ENCODE results near the gene NUP107. TPM values are rescaled to one million over a fixed set of nuclear protein-coding genes. Genes with fewer than 3 reads are reported as not detected.
"Not testable (repeated sequence)": the region's sequence is repeated elsewhere in the genome, so short reads cannot be mapped to it uniquely, and the experiment has no call there.

NUP107 gene
- total RNA-seq = 51.4 TPM

- peak; percentile 99 for ATAC-seq
- intact Hi-C loops (cut with DNase I) = loop anchor here (10.0 kb wide), 1 partner anchor 322 kb away; no protein-coding TSS in a partner anchor
- peak; percentile 100 for DNase-seq (ENCODE audit: low spot score)
Measured at GRCh38 chr12:68686595-68687521, at the start of gene NUP107. NUP107 (plus strand) TSS chr12:68686978; CDS start chr12:68687066, 88 bp downstream.

DNA sequence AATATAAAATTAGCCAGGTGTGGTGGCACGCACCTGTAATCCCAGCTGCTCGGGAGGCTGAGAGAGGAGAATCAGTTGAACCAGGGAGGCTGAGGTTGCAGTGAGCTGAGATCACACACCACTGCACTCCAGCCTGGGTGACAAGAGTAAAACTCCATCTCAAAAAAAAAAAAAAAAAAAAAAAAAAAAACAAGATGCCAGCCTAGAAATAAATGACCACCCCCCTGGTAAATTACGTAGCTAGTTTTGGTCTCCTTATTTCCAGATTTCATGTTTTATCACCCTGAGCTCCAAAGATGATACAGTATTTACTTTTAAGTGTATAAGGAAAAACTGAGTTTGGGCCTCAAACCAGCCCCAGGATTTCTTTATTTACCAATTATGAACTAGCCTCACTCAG, 49.3 kb upstream of the NUP107 start:
- DNase-seq (ENCODE audit: low spot score); intact Hi-C loops (cut with DNase I); ATAC-seq: not testable (repeated sequence)

- intact Hi-C loops (cut with DNase I) = no loop called here
- no peak for DNase-seq (ENCODE audit: low spot score)
- no peak for ATAC-seq
Measured at GRCh38 chr12:68638171-68638570, 48.6 kb upstream of the NUP107 start.

GRCh38 chr12:68638721-68639395, 47.9 kb upstream of the NUP107 start:
- intact Hi-C loops (cut with DNase I) = no loop called here

GRCh38 chr12:68639396-68639767, 47.4 kb upstream of the NUP107 start:
- DNase-seq (ENCODE audit: low spot score) (no peak), ATAC-seq (no peak)
- intact Hi-C loops (cut with DNase I) = no loop called here

More at GRCh38 chr12:68638721-68639395, 47.9 kb upstream of the NUP107 start:
- ATAC-seq = no peak
- no peak for DNase-seq (ENCODE audit: low spot score)

DNA sequence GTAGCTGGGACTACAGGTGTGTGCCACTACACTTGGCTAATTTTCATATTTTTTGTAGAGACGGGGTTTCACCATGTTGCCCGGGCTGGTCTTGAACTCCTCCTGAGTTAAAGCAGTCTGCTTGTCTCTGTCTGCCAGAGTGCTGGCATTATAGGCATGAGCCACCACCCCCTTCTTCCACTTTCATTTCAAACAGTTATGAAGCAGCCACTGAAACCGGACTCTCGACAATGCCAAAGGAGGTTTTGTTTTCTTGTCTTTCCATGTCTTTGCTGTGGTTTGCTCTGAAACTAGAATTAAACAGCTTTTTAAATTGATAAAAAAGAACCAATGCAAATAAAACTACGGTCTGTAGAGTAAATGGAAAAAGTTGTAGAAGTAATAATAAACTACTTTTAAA, 45.6 kb upstream of the NUP107 start:
- intact Hi-C loops (cut with DNase I) = no loop called here
- no peak for DNase-seq (ENCODE audit: low spot score)
- ATAC-seq = no peak

DNA sequence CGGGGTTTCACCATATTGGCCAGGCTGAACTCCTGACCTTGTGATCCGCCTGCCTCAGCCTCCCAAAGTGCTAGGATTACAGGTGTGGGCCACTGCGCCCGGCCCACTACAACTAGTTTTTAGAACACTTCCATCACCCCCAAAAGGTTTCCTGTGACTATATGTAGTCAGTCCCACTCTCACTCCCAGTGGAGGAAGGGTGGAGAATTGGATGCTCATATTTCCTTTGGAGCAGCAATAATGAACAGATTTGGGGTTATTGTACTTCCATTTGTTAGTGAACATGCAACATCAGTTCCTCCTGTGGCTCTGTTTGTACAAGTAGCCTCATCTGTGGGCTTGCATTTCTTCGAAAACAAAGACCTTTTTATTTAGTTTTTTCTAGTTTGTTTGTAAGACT, 40.3 kb upstream of the NUP107 start:
- intact Hi-C loops (cut with DNase I) = no loop called here
- ATAC-seq (no peak), DNase-seq (ENCODE audit: low spot score) (no peak)

DNA sequence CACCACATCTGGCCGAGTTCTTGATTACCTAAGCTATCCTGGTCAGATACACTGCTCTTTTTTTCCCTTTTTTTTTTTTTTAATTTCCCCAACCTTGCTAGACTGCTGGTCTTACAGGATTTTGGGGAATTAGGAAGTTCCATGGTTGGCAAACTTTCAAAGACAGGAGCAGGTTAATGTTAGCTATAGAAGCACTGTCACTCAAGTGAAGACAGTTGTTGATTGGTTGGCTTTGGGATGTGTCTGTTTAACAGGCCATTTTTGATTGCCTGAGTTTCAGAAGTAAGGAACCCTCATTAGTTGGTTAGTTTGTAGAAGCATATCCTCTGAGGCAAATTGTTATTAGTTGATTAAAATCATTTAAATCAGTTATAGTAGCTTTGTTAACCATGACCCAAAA, 39.3 kb upstream of the NUP107 start:
- DNase-seq (ENCODE audit: low spot score) (no peak), ATAC-seq (no peak)
- intact Hi-C loops (cut with DNase I) = no loop called here

DNA sequence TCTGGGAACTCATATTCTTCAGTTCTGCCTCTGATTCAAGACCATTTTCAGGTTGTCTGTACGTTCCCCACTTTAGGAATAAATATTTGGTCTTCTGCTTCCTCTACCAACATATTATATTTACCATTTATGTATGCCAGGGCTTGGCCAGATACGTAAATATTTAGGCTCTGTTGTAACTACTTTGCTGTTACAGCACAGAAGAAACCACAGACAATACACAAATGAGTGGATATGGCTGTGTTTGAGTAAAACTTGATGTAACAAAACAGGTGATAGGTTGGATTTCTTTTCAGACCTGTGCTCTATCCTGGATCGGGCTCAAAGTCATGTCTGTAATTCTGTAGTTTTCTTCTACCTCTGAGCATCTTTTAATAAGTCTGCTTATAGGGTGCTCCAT, 38.6 kb upstream of the NUP107 start:
- no peak for ATAC-seq
- intact Hi-C loops (cut with DNase I) = no loop called here
- DNase-seq (ENCODE audit: low spot score) = no peak

- ATAC-seq = peak; percentile 88
- intact Hi-C loops (cut with DNase I) = no loop called here
Measured at GRCh38 chr12:68665016-68665569, 21.7 kb upstream of the NUP107 start.

DNA sequence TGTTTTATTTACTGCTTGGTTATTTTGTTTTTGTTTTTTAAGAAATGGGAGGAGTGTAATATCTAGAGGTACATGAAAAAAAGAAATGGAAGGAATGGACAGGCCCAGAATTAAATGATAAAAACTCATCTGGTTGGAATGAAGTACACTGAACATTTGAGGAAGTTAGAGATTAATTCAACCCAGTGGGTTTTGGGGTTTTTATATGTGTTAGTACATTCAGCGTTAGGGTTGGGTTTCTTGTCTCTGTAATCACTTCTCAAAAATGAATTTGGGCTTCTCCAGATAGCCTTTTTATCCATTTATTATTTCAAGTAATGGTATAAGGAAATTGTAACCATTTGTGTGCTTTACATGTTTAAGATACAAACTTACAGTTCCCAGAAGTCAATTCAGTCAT, 19.5 kb upstream of the NUP107 start:
- intact Hi-C loops (cut with DNase I) = no loop called here
- no peak for ATAC-seq
- no peak for DNase-seq (ENCODE audit: low spot score)

More at GRCh38 chr12:68665016-68665569, 21.7 kb upstream of the NUP107 start:
- DNase-seq (ENCODE audit: low spot score) = no peak

DNA sequence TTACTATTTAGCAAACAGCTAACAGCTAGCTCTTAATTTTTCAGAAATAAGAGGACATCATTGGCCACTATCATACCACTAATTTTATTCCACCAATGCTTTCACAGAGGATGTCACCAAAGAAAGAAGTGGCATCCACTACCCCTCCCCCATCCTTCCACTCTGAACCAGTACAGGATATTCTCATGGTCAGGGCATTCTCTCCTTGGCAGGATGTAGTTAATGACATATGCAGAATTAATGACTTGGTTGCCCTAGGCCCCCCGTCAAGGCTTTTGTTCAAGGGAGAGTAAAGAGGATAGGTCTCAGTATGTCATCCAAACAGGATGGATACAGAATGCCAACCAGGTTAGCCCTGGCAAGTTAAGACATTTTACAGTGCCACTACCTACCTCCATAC, 18.9 kb upstream of the NUP107 start:
- intact Hi-C loops (cut with DNase I) = no loop called here
- no peak for ATAC-seq
- DNase-seq (ENCODE audit: low spot score) = no peak

DNA sequence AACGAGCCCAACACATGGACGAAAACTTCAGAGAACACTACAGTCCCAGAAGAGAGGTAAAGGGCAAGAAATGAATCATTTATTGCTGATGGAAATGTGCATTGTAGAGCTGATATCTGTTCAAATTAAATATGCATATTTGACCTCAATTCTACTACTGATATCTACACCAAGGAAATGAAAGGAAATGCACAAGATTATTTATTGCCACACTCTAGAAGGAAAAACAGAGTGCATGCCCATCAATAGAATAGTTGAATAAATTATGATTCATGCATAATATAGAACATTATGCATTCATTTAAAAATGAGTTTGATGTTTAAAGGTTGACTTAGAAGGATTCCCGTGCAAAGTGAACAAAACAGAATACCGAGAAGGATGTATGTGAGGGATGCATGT, 15.6 kb upstream of the NUP107 start:
- DNase-seq (ENCODE audit: low spot score) = no peak
- no peak for ATAC-seq
- intact Hi-C loops (cut with DNase I) = no loop called here

- DNase-seq (ENCODE audit: low spot score) (no peak), ATAC-seq (no peak)
- intact Hi-C loops (cut with DNase I) = no loop called here
Measured at GRCh38 chr12:68673788-68674187, 13.0 kb upstream of the NUP107 start.

GRCh38 chr12:68674376-68674775, 12.4 kb upstream of the NUP107 start:
- ATAC-seq (no peak), DNase-seq (ENCODE audit: low spot score) (no peak)
- intact Hi-C loops (cut with DNase I) = no loop called here

- no peak for DNase-seq (ENCODE audit: low spot score)
- intact Hi-C loops (cut with DNase I) = no loop called here
- no peak for ATAC-seq
Measured at GRCh38 chr12:68675101-68675842, 11.5 kb upstream of the NUP107 start.

- intact Hi-C loops (cut with DNase I); DNase-seq (ENCODE audit: low spot score); ATAC-seq: not testable (repeated sequence)
Measured at GRCh38 chr12:68676854-68677253, 9.9 kb upstream of the NUP107 start.

DNA sequence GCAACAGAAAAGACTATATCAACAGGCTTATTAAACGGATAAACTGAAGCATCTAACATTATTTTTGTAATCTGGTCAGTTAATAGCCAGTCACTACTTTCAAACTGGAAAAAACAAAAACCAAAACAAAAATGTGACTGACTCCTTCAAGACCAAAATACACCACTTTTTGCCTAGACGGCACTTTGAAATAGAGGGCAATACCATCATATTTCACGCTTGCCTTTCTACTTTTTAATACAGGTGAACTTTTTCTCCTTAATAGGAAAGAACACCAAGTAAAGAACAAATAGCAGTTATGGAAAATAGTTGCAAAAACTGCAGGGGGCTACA, 550 bp upstream of the NUP107 start:
- ATAC-seq (no peak), DNase-seq (ENCODE audit: low spot score) (no peak)
- intact Hi-C loops (cut with DNase I) = loop anchor here (10.0 kb wide), 1 partner anchor 321 kb away; no protein-coding TSS in a partner anchor

DNA sequence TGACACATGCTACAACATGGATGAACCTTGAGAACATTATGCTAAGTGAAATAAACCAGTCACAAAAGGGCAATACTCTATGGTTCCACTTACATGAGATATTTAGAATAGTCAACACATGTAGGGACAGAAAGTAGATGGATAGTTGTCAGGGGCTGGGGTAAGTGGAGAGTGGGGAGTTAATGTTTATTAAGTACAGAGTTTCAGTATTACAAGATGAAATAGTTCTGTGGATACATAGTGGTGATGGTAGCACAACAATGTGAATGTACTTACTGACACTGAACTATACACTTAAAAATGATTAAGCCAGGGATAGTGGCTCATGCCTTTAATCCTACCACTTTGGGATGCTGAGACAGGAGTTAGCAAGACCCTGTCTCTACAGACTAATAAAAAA, 8.7 kb downstream of the NUP107 start:
- no peak for DNase-seq (ENCODE audit: low spot score)

More for the DNA sequence above, 8.7 kb downstream of the NUP107 start:
- intact Hi-C loops (cut with DNase I) = no loop called here
- ATAC-seq = no peak

Data from sciatic nerve (tissue), 2 donors.